ENCODE data around the gene SLC6A19. TPM values are rescaled to one million over a fixed set of nuclear protein-coding genes. Genes with fewer than 3 reads are reported as not detected.

SLC6A19 gene
- total RNA-seq, 1 donor from 2014 or later: 2.2 TPM

GRCh38 chr5:1223278-1223670 lies 21.9 kb downstream of the SLC6A19 start:
- Mint-ChIP-seq H3K27ac (no peak overlapping the region), H3K9me3 (ENCODE audit: low read depth) (no peaks in the 10 kb centered on the region), H3K36me3 (ENCODE audit: insufficient read depth) (no peaks in the 10 kb centered on the region), H3K4me1 (ENCODE audit: low read depth) (peaks cover 2% of the 10 kb centered on the region), H3K4me3 (ENCODE audit: low read depth) (no peak overlapping the region), H3K27me3 (no peaks in the 10 kb centered on the region)
- TF ChIP-seq CTCF (IDR thresholded peaks at IDR 0.05; ENCODE audit: unreplicated experiment): no peak
- DNase-seq (ENCODE audit: low spot score, unreplicated experiment): no peak

GRCh38 chr5:1224631-1225030 lies 23.2 kb downstream of the SLC6A19 start:
- H3K4me1 Mint-ChIP-seq (ENCODE audit: low read depth): peaks cover 2% of the 10 kb centered on the region
- DNase-seq (ENCODE audit: low spot score, unreplicated experiment): no peak
- H3K9me3 Mint-ChIP-seq (ENCODE audit: low read depth): no peaks in the 10 kb centered on the region
- H3K27ac Mint-ChIP-seq: no peak overlapping the region
- H3K36me3 Mint-ChIP-seq (ENCODE audit: insufficient read depth): no peaks in the 10 kb centered on the region
- TF ChIP-seq CTCF (IDR thresholded peaks at IDR 0.05; ENCODE audit: unreplicated experiment): no peak
- H3K27me3 Mint-ChIP-seq: peaks cover 4% of the 10 kb centered on the region
- no peak overlapping the region for H3K4me3 Mint-ChIP-seq (ENCODE audit: low read depth)

- H3K4me3 Mint-ChIP-seq (ENCODE audit: low read depth): no peak within 1 kb of the TSS
- peaks cover 4% of the 10 kb centered on the region for H3K27me3 Mint-ChIP-seq
- DNase-seq (ENCODE audit: low spot score, unreplicated experiment): no peak
- peaks cover 4% of the 10 kb centered on the region for H3K4me1 Mint-ChIP-seq (ENCODE audit: low read depth)
- no peak for TF ChIP-seq CTCF (IDR thresholded peaks at IDR 0.05; ENCODE audit: unreplicated experiment)
- H3K36me3 Mint-ChIP-seq (ENCODE audit: insufficient read depth): no peaks in the 10 kb centered on the region
- H3K27ac Mint-ChIP-seq: no peak within 1 kb of the TSS
- H3K9me3 Mint-ChIP-seq (ENCODE audit: low read depth): no peaks in the 10 kb centered on the region
Measured at GRCh38 chr5:1225081-1225480, 23.7 kb downstream of the SLC6A19 start, which contains the start of gene SLC6A18. Gene SLC6A18, plus strand, starts transcription at chr5:1225381. Its CDS starts 97 bp downstream, at chr5:1225478.

DNA sequence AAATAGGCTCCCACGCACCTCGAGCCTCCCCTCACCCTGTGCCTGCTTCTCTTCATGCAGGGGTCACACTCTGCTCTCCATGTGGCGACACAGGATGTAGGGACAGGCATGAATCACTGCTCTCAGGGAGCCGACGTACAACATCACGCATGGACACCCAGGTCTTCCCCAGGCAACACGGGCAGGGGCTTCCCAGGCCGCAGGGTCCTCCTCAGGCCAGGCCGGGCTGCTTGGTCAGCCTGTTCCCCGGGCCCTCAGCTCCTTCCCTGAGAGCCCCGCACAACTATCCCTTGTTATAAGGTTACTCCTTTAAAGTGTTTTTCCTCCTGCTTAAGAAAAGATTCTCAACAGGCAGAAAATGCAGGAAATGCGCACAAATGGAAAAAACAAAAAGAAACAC lies 24.8 kb downstream of the SLC6A19 start:
- no peak for TF ChIP-seq CTCF (IDR thresholded peaks at IDR 0.05; ENCODE audit: unreplicated experiment)
- Mint-ChIP-seq H3K36me3 (ENCODE audit: insufficient read depth) (no peaks in the 10 kb centered on the region), H3K27ac (no peak overlapping the region), H3K4me3 (ENCODE audit: low read depth) (no peak overlapping the region), H3K27me3 (peaks cover 4% of the 10 kb centered on the region), H3K9me3 (ENCODE audit: low read depth) (no peaks in the 10 kb centered on the region), H3K4me1 (ENCODE audit: low read depth) (peaks cover 4% of the 10 kb centered on the region)
- DNase-seq (ENCODE audit: low spot score, unreplicated experiment): no peak

GRCh38 chr5:1226839-1227581 lies 25.6 kb downstream of the SLC6A19 start:
- H3K9me3 Mint-ChIP-seq (ENCODE audit: low read depth): no peaks in the 10 kb centered on the region
- DNase-seq (ENCODE audit: low spot score, unreplicated experiment): no peak
- H3K27ac Mint-ChIP-seq: no peak overlapping the region
- H3K4me1 Mint-ChIP-seq (ENCODE audit: low read depth): peaks cover 4% of the 10 kb centered on the region
- H3K4me3 Mint-ChIP-seq (ENCODE audit: low read depth): no peak overlapping the region
- peaks cover 4% of the 10 kb centered on the region for H3K27me3 Mint-ChIP-seq
- no peaks in the 10 kb centered on the region for H3K36me3 Mint-ChIP-seq (ENCODE audit: insufficient read depth)
- no peak for TF ChIP-seq CTCF (IDR thresholded peaks at IDR 0.05; ENCODE audit: unreplicated experiment)
